ENCODE measurements around the gene GALNT12. TPM values are rescaled to one million over a fixed set of nuclear protein-coding genes. Genes with fewer than 3 reads are reported as not detected.

The GALNT12 gene
- total RNA-seq, 1 experiment from 2014 or later = 14.8 TPM

DNA sequence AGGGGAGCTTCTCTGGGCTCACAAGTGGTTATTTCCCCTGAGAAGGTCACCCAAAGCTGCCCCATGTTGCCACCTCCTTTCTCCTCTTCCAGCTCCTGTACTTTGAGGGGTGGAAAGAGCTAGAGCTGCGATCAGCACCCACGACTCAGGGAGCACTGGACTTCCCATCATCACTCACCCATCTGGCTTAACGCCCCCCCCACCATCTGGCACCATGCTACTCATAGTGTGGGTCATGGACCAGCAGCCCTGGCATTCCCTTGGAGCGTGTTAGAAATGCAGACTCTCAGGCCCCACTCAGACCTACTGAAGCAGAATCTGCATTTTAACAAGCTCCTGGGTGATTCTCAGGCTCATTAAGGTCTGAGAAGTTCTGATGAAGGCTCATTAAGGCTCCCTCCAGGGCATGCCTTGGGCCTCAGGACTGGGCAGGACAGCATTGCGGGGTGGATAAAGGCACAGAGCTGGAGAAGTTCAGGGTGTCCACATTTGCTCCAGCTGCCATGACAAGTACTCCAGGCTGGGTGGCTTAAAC is 67.3 kb downstream of the GALNT12 start:
- intact Hi-C loops (cut with micrococcal nuclease) = no loop called here
- Histone ChIP-seq H2AFZ (ENCODE audit: low read length) (no peak overlapping the region), H3K27me3 (ENCODE audit: low read length) (no peaks in the 10 kb centered on the region), H4K20me1 (ENCODE audit: low read length) (no peaks in the 10 kb centered on the region), H3K9me2 (replicated peaks; ENCODE audit: low read length) (no peaks in the 10 kb centered on the region), H3K79me2 (ENCODE audit: low read length) (no peaks in the 10 kb centered on the region), H3F3A (ENCODE audit: low read length, unreplicated experiment) (no peaks in the 10 kb centered on the region), H3K9ac (ENCODE audit: low read length) (no peak overlapping the region), H3K27ac (ENCODE audit: low read length) (no peak overlapping the region), H3K36me3 (ENCODE audit: low read depth, low read length) (no peaks in the 10 kb centered on the region), H3K4me1 (ENCODE audit: insufficient read depth, low read length) (peaks cover 5% of the 10 kb centered on the region; the same call in 1 of the 2 replicates), H3K4me2 (ENCODE audit: low read length) (no peak overlapping the region), H3K4me3 (ENCODE audit: low read length) (no peak overlapping the region), H3K9me3 (ENCODE audit: low read length) (no peaks in the 10 kb centered on the region)
- no peak for TF ChIP-seq EZH2phosphoT487 (IDR thresholded peaks at IDR 0.05; ENCODE audit: borderline replicate concordance, low read length)
- TF ChIP-seq, protein P1, sequence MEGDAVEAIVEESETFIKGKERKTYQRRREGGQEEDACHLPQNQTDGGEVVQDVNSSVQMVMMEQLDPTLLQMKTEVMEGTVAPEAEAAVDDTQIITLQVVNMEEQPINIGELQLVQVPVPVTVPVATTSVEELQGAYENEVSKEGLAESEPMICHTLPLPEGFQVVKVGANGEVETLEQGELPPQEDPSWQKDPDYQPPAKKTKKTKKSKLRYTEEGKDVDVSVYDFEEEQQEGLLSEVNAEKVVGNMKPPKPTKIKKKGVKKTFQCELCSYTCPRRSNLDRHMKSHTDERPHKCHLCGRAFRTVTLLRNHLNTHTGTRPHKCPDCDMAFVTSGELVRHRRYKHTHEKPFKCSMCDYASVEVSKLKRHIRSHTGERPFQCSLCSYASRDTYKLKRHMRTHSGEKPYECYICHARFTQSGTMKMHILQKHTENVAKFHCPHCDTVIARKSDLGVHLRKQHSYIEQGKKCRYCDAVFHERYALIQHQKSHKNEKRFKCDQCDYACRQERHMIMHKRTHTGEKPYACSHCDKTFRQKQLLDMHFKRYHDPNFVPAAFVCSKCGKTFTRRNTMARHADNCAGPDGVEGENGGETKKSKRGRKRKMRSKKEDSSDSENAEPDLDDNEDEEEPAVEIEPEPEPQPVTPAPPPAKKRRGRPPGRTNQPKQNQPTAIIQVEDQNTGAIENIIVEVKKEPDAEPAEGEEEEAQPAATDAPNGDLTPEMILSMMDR (conservative IDR thresholded peaks at IDR 0.05; ENCODE audit: low read depth, low read length) = no peak
- ATAC-seq (no peak), DNase-seq (no peak)
- no TSS peak for BruUV-seq (replicated peaks)
- ChIA-PET CTCF (no interaction called here), POLR2A (ENCODE audit: unreplicated experiment) (no interaction called here)

DNA sequence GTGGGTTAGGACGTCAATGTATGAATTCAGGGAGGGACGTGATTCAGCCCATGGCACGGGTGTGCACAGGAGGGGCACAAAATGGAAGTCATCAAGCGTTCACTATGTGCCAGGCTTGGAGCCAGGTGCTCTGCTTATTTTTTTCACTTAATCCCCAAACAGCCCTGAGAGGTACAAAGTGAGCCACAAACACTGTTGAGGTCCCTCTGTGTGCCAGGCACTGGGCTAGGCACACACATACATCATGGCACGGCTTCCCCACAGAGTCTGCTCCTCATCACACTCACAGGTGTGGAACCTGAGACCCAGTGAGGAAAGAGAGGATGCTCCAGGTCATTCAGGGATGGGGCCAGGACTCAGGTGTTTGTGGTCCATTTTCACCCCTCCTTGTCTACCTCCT is 68.1 kb downstream of the GALNT12 start:
- Histone ChIP-seq H3K27me3 (ENCODE audit: low read length) (peaks cover 5% of the 10 kb centered on the region; the same call in 1 of the 2 replicates), H4K20me1 (ENCODE audit: low read length) (no peaks in the 10 kb centered on the region), H3K9me3 (ENCODE audit: low read length) (no peaks in the 10 kb centered on the region), H3K4me2 (ENCODE audit: low read length) (no peak overlapping the region), H2AFZ (ENCODE audit: low read length) (no peak overlapping the region), H3K4me1 (ENCODE audit: insufficient read depth, low read length) (peaks cover 5% of the 10 kb centered on the region; the same call in 1 of the 2 replicates), H3K36me3 (ENCODE audit: low read depth, low read length) (no peaks in the 10 kb centered on the region), H3K9ac (ENCODE audit: low read length) (no peak overlapping the region), H3K27ac (ENCODE audit: low read length) (no peak overlapping the region), H3K9me2 (replicated peaks; ENCODE audit: low read length) (no peaks in the 10 kb centered on the region), H3K79me2 (ENCODE audit: low read length) (no peaks in the 10 kb centered on the region), H3F3A (ENCODE audit: low read length, unreplicated experiment) (no peaks in the 10 kb centered on the region), H3K4me3 (ENCODE audit: low read length) (no peak overlapping the region)
- intact Hi-C loops (cut with micrococcal nuclease) = no loop called here
- ChIA-PET POLR2A (ENCODE audit: unreplicated experiment) (no interaction called here), CTCF (no interaction called here)
- TF ChIP-seq EZH2 (IDR thresholded peaks at IDR 0.05; ENCODE audit: low read length, unreplicated experiment) = no peak
- DNase-seq (no peak), ATAC-seq (no peak)
- no TSS peak for BruUV-seq (replicated peaks)

DNA sequence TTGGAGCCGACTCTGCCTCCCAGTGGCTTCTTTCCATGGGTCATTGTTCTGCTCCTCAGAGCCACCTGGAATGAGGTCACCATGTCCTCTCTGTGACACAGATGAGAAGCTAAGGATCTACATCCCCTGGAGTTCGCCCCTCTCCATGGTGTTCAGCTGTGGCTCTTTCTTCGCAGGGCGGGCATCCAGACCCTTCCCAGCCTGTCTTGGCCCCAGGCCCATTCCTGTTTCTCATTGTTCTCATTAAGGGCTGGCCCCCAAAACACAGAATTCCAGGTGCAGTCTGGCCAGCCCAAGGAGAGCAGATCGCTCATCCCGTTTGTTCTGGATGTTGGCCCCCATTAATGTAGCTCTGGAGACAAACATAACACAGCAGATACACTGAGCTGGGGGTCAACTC is 69.8 kb downstream of the GALNT12 start:
- Histone ChIP-seq H3K79me2 (ENCODE audit: low read length) (no peaks in the 10 kb centered on the region), H3K27ac (ENCODE audit: low read length) (no peak overlapping the region), H2AFZ (ENCODE audit: low read length) (no peak overlapping the region), H3K36me3 (ENCODE audit: low read depth, low read length) (no peaks in the 10 kb centered on the region), H3K27me3 (ENCODE audit: low read length) (peaks cover 7% of the 10 kb centered on the region; the same call in 1 of the 2 replicates), H3K9ac (ENCODE audit: low read length) (no peak overlapping the region), H3K4me1 (ENCODE audit: insufficient read depth, low read length) (peaks cover 5% of the 10 kb centered on the region; the same call in 1 of the 2 replicates), H3K4me2 (ENCODE audit: low read length) (no peak overlapping the region), H3K4me3 (ENCODE audit: low read length) (no peak overlapping the region), H3K9me3 (ENCODE audit: low read length) (no peaks in the 10 kb centered on the region), H4K20me1 (ENCODE audit: low read length) (no peaks in the 10 kb centered on the region), H3F3A (ENCODE audit: low read length, unreplicated experiment) (no peaks in the 10 kb centered on the region), H3K9me2 (replicated peaks; ENCODE audit: low read length) (no peaks in the 10 kb centered on the region)
- BruUV-seq (replicated peaks) = no TSS peak
- ATAC-seq (no peak), DNase-seq (no peak)
- POLR2A ChIA-PET (ENCODE audit: unreplicated experiment) = no interaction called here
- TF ChIP-seq, protein P1 (conservative IDR thresholded peaks at IDR 0.05; ENCODE audit: low read depth, low read length) = no peak
- TF ChIP-seq EZH2 (IDR thresholded peaks at IDR 0.05; ENCODE audit: low read length, unreplicated experiment) (no peak), EZH2phosphoT487 (IDR thresholded peaks at IDR 0.05; ENCODE audit: borderline replicate concordance, low read length) (no peak)
- intact Hi-C loops (cut with micrococcal nuclease) = no loop called here
- CTCF ChIA-PET = no interaction called here
